RWPE2 (cell line): Measurements from ENCODE around the gene GFPT1.
"Not testable (repeated sequence)": the region's sequence is repeated elsewhere in the genome, so short reads cannot be mapped to it uniquely, and the experiment has no call there.

ENCODE experiments used
- ATAC-seq: fragments of 200-7000 bp; cut with Tn5 transposase; 3 replicates; pipeline ENCODE4 v1.9.1; 2021; ENCODE audit warnings: low read depth
- DNase-seq: peaks from one replicate; pipeline ENCODE4 v3.0.0-alpha.2; 2020; ENCODE audit warnings: low spot score
- H3K27ac ChIP-seq: fragments of 450-650 bp; 2 replicates; pipeline ENCODE4 v1.5.1; 2017; ENCODE audit warnings: mild to moderate bottlenecking; ENCODE audit not compliant: poor library complexity, severe bottlenecking
- H3K27me3 ChIP-seq: fragments of 250-450 bp; sonication (Bioruptor Pico); 2 replicates; pipeline ENCODE4 v1.5.1; 2021; ENCODE audit warnings: mild to moderate bottlenecking, moderate library complexity; ENCODE audit not compliant: insufficient read depth, poor library complexity, severe bottlenecking
- H3K36me3 ChIP-seq: fragments of 250-450 bp; sonication (Bioruptor Pico); 2 replicates; pipeline ENCODE4 v1.5.1; 2020; ENCODE audit warnings: low read depth, mild to moderate bottlenecking, moderate library complexity
- H3K4me1 ChIP-seq: fragments of 250-450 bp; sonication (Bioruptor Pico); 2 replicates; pipeline ENCODE4 v1.5.1; 2021; ENCODE audit warnings: mild to moderate bottlenecking, moderate library complexity; ENCODE audit not compliant: insufficient read depth, poor library complexity, severe bottlenecking
- H3K4me3 ChIP-seq: fragments of 250-450 bp; sonication (Bioruptor Pico); 2 replicates; pipeline ENCODE4 v1.5.1; 2021; ENCODE audit warnings: mild to moderate bottlenecking, moderate library complexity; ENCODE audit not compliant: severe bottlenecking
- H3K9me3 ChIP-seq: fragments of 250-450 bp; sonication (Bioruptor Pico); 2 replicates; pipeline ENCODE4 v1.5.1; 2021; ENCODE audit warnings: mild to moderate bottlenecking, moderate library complexity; ENCODE audit not compliant: severe bottlenecking
- TF ChIP-seq, protein P1 (sequence below): fragments of 450-650 bp; IDR thresholded peaks from one replicate; pipeline ENCODE4 v1.5.1; 2017; ENCODE audit warnings: mild to moderate bottlenecking, moderate library complexity; ENCODE audit not compliant: poor library complexity, severe bottlenecking

GFPT1 gene

DNA sequence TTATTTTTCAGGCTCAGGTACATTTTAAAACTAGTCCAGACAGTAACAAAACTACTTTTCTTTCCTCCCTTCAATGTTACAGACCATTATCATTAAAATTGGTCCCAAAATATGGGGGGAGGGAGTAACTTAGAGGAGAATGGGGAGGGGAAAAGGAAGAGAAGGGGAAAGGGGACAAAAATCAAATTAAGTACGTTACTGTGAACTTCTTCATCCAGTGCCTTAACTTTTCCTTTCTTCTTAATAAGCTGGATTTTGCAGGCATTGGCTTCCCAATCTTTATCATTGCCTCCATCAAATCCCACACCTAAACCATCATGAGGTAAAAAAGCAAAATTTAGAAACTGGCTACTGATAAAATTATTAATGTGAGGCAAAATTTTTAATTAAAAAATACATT lies 17.2 kb downstream of the GFPT1 start:
- TF ChIP-seq, protein P1, sequence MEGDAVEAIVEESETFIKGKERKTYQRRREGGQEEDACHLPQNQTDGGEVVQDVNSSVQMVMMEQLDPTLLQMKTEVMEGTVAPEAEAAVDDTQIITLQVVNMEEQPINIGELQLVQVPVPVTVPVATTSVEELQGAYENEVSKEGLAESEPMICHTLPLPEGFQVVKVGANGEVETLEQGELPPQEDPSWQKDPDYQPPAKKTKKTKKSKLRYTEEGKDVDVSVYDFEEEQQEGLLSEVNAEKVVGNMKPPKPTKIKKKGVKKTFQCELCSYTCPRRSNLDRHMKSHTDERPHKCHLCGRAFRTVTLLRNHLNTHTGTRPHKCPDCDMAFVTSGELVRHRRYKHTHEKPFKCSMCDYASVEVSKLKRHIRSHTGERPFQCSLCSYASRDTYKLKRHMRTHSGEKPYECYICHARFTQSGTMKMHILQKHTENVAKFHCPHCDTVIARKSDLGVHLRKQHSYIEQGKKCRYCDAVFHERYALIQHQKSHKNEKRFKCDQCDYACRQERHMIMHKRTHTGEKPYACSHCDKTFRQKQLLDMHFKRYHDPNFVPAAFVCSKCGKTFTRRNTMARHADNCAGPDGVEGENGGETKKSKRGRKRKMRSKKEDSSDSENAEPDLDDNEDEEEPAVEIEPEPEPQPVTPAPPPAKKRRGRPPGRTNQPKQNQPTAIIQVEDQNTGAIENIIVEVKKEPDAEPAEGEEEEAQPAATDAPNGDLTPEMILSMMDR, result no peak
- H3K4me1 ChIP-seq, result no peaks in the 10 kb centered on the region
- peaks cover 96% of the 10 kb centered on the region for H3K36me3 ChIP-seq
- no peak overlapping the region for H3K4me3 ChIP-seq
- ATAC-seq (no peak), DNase-seq (no peak)
- H3K27ac ChIP-seq, result no peak overlapping the region
- H3K27me3 ChIP-seq, result no peaks in the 10 kb centered on the region
- H3K9me3 ChIP-seq, result no peaks in the 10 kb centered on the region

DNA sequence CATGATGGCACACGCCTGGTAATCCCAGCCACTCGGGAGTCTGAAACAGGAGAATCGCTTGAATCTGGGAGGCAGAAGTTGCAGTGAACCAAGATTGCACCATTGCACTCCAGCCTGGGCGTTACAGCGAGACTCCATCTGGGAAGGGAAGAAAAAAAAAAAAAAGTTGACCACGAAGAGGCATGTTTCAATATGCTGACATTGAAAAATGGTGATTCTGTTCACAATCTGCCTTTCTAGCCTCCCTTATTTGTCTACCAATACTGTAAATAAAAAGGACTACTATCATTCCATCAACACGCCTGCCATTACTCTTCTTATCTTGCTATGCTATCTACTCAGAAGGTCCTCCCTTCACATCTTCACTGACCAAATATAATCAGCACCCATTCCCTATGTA lies 18.4 kb downstream of the GFPT1 start:
- no peaks in the 10 kb centered on the region for H3K27me3 ChIP-seq
- DNase-seq, result no peak
- TF ChIP-seq, protein P1, result no peak
- peaks cover 96% of the 10 kb centered on the region for H3K36me3 ChIP-seq
- H3K27ac ChIP-seq, result no peak overlapping the region
- H3K4me3 ChIP-seq, result no peak overlapping the region
- ATAC-seq, result no peak
- no peaks in the 10 kb centered on the region for H3K9me3 ChIP-seq
- no peaks in the 10 kb centered on the region for H3K4me1 ChIP-seq

DNA sequence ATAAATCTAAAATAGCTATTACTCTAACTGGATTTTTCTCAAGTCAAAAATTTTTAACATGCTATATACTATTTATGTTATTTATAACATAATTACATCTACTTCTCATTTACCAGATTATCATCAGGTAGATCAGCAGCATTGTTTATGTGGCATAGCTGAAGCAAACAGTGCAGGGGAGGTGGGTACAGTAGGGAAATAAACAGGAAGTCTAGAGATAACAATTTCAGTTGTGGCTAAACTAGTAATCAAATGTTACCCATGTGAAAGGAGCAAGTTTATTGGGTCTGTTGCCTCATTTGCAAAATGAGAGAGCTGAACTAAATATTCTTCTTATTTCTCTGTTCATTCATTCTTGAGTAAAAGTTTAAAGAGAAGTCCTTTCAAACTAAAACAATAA lies 27.7 kb downstream of the GFPT1 start:
- Histone ChIP-seq H3K4me3 (no peak overlapping the region), H3K36me3 (peaks cover 96% of the 10 kb centered on the region)

DNA sequence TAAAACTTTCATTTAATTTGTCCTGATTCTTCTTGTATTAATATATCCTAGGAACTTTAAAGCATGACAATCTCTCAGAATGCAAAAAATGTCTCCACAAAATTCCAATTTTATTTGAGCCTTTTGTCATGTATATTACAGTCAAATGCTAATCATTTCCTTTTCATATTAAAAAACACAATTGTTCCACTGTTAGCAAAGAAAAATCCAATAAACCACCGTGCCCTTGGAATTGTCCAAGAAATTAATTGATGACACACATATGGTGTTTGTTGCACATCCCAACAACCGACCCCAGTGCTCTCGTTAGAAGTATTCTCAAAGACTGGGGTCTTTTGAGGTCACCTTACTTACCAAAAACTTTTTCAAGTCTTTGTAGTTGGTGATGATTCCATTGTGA lies 28.1 kb downstream of the GFPT1 start:
- Histone ChIP-seq H3K4me1 (no peaks in the 10 kb centered on the region), H3K27ac (no peak overlapping the region), H3K36me3 (peaks cover 96% of the 10 kb centered on the region), H3K27me3 (no peaks in the 10 kb centered on the region), H3K9me3 (no peaks in the 10 kb centered on the region), H3K4me3 (no peak overlapping the region)
- DNase-seq (no peak), ATAC-seq (no peak)
- TF ChIP-seq, protein P1, result no peak

More for the DNA sequence above, 27.7 kb downstream of the GFPT1 start:
- H3K9me3 ChIP-seq, result no peaks in the 10 kb centered on the region
- DNase-seq (no peak), ATAC-seq (no peak)
- H3K27ac ChIP-seq, result no peak overlapping the region
- H3K27me3 ChIP-seq, result no peaks in the 10 kb centered on the region
- H3K4me1 ChIP-seq, result no peaks in the 10 kb centered on the region
- TF ChIP-seq, protein P1, result no peak

DNA sequence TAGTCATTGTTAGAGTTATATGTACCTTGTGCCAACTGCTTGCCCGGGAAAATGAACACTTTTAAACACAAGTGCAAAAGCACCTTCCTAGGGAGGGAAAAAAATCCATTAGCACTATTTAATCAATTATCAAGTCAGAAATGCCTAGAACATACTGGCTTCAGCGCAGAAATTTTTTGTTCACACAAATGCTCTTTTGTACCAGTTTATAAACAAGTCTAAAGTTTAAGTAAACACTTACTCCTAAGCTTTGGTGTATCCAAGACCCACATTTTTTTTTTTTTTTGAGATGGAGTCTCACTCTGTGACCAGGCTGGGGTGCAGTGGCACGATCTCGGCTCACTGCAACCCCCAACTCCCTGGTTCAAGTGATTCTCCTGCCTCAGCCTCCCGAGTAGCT lies 30.6 kb downstream of the GFPT1 start:
- TF ChIP-seq, protein P1, result no peak
- Histone ChIP-seq H3K27ac (no peak overlapping the region), H3K4me3 (no peak overlapping the region), H3K27me3 (no peaks in the 10 kb centered on the region), H3K4me1 (no peaks in the 10 kb centered on the region), H3K9me3 (no peaks in the 10 kb centered on the region), H3K36me3 (peaks cover 94% of the 10 kb centered on the region)
- no peak for ATAC-seq
- no peak for DNase-seq

DNA sequence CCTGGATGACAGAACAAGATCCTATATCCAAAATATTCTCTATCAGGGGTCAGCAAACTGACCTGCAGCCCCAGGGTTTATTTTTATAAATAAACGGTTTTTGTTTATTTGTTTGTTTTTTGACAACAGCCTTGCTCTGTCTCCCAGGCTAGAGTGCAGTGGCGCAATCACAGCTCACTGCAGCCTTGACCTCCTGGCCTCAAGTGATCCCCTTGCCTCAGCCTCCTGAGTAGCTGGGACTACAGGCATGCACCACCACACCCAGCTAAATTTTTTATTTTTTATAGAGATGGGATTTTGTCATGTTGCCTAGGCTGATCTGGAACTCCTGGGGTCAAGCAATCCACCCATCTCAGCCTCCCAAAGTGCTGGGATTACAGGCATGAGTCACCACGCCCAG lies 32.1 kb downstream of the GFPT1 start:
- not testable (repeated sequence) for DNase-seq, H3K9me3 ChIP-seq, ATAC-seq, H3K27ac ChIP-seq, H3K4me3 ChIP-seq, H3K4me1 ChIP-seq, H3K27me3 ChIP-seq
- peaks cover 96% of the 10 kb centered on the region for H3K36me3 ChIP-seq
